ENCODE results near the gene COL20A1.

DNA sequence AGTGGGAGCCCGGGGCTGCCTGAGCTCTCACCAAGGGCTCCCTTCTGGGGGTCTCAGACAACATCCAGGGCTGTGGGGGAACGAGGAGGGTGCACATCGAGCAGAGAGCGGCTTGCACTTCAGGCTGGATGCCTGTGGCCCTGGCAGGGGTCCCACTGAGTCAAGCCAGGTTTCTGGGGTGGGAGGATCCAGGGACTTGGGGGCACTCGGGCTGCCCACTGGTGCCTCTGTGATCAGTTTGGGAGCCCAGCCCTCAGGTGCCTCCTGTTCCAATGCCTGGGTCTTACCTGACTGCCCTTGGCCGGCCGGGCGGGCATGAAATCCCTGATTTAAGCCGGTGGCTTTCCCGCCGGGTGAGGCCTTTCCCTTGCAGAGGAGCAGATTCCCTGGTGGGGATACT, 470 bp downstream of the COL20A1 start:
- TF ChIP-seq, protein P1, sequence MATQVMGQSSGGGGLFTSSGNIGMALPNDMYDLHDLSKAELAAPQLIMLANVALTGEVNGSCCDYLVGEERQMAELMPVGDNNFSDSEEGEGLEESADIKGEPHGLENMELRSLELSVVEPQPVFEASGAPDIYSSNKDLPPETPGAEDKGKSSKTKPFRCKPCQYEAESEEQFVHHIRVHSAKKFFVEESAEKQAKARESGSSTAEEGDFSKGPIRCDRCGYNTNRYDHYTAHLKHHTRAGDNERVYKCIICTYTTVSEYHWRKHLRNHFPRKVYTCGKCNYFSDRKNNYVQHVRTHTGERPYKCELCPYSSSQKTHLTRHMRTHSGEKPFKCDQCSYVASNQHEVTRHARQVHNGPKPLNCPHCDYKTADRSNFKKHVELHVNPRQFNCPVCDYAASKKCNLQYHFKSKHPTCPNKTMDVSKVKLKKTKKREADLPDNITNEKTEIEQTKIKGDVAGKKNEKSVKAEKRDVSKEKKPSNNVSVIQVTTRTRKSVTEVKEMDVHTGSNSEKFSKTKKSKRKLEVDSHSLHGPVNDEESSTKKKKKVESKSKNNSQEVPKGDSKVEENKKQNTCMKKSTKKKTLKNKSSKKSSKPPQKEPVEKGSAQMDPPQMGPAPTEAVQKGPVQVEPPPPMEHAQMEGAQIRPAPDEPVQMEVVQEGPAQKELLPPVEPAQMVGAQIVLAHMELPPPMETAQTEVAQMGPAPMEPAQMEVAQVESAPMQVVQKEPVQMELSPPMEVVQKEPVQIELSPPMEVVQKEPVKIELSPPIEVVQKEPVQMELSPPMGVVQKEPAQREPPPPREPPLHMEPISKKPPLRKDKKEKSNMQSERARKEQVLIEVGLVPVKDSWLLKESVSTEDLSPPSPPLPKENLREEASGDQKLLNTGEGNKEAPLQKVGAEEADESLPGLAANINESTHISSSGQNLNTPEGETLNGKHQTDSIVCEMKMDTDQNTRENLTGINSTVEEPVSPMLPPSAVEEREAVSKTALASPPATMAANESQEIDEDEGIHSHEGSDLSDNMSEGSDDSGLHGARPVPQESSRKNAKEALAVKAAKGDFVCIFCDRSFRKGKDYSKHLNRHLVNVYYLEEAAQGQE (IDR thresholded peaks at IDR 0.05; ENCODE audit: insufficient read depth in 1 of 2, low read depth in 2 of 2, low read length in 2 of 2): no peak
- TF ChIP-seq POLR2AphosphoS5 (IDR thresholded peaks at IDR 0.05; ENCODE audit: low read depth, low read length): no peak

Data from PFSK-1 (cell line).